ENCODE measurements around the gene TMEM167B.
"Not testable (repeated sequence)": the region's sequence is repeated elsewhere in the genome, so short reads cannot be mapped to it uniquely, and the experiment has no call there.

TMEM167B gene

GRCh38 chr1:109090196-109091077 is at the start of gene TMEM167B:
Gene TMEM167B (plus strand): TSS chr1:109090764. CDS start chr1:109090873, 109 bp downstream.
- peak; percentile 81 to 83 for DNase-seq

- DNase-seq, result peak in 1 of 2 experiments; percentile 1
These were observed 49.5 kb upstream of the TMEM167B start for GRCh38 chr1:109040989-109041620.

DNA sequence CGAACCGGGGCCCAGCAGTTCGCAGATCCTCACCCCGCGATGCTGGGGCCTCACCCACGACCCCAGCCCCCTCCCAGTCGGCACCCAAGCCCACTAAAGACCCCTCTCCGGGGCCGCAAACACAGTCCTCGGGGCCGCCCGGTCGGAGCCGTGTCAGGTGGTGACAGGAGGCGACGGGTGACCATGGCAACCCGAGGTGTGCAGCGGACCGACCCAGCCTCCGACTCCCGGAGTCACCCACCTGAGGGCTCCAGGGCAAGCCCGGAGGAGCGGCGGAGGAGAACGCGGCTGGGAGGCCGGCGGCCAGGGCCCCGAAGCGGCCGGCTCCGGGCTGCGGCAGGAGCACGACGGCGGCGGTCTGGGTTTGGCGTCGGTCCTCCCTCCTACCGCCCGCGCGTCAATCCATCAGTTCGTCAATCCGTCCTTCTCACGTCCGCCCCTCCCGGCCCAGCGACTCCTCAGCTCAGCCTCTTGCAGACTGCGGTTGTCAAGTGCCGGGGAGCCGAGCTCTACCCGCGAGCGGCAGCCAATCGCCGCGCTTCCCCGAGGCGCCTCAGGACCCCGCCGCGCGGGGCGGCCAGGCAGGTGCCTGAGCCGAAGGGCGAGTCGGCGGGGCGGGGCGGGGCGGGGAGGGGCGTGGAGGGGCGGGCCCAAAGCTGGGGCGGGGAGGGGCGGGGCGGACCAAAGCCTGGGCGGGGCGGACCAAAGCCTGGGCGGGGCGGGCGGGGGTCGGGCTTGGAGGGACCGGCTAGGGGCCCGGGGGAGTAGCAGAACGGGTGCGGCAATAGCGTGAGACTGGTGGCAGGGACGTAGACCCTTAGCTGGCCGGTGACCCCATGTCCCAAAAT is 48.7 kb upstream of the TMEM167B start, which contains the start of gene WDR47:
TSS of gene WDR47 (minus strand) at position 482 of the 848 bp plus-strand sequence. CDS start 18,590 bp downstream, outside the sequence.
- peak; percentile 92 to 95 for DNase-seq

- DNase-seq, result no peak
These were observed 45.0 kb upstream of the TMEM167B start for GRCh38 chr1:109045595-109045994.

DNA sequence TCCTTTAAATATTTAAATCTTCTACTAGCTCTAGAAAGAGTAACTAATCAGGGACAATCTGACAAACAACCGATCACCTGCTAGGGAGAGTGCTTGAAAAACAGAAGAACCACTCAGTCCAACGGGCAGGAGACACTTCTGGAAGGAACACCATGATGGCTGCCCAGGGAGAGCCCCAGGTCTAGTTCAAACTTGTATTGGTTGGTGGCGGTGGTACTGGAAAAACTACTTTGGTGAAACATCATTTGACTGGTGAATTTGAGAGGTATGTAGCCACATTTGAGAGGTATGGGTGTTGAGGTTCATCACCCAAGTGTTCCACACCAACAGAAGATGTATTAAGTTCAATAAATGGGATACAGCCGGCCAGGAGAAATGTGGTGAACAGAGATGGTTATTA is 43.9 kb upstream of the TMEM167B start:
- no peak for DNase-seq

GRCh38 chr1:109047339-109047738 is 43.2 kb upstream of the TMEM167B start:
- no peak for DNase-seq

DNA sequence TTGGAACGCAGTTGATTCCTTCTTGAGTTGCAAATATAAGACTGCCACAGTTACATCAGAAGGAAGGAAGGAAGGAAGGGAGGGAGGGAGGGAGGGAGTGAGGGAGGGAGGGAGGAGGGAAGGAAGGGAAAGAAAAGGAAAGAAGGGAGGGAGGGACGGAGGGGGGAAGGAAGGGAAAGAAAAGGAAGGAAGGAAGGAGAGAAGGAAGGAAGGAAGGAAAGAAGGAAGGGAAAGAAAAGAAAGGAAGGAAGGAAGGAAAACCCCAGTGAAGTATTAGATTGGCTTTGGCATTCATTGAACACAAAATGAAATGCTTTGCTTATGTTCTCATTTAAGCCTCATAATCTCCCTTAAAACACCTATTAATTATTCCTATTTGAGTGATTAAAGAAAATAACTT is 42.2 kb upstream of the TMEM167B start:
- DNase-seq, result no peak

DNA sequence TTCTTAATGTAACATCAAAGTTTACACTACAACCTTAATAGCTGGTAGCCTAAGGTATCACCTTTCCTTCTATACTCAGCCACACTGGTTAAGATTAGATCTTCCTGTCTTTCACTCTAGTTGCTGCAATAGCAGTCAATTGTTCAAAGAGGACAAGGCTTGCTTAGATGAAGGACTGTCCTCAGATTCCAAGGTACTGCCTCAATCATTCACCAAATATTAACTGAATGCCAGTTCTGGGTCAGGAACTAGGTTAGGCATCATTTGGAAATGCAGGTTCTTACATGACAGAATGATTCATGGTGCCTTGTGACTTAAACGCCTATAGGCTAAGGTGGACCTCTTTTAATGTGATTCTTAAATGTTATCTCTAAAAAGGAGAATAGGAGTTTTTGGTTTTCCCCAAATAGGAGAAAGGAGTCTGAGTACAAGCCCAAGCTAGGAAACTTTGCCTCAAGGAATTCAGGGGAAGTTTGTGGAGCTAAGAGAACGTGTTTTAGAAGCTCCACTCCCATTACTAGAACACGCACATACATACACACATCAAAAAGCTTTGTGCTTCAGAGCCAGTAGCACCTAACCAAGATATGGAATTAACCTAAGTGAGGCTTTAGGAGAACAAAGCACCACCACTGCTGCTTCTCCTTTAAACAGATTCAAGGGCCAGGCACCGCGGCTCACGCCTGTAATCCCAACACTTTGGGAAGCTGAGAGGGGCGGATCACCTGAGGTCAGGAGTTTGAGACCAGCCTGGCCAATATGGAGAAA is 40.2 kb upstream of the TMEM167B start:
- DNase-seq, result no peak

DNA sequence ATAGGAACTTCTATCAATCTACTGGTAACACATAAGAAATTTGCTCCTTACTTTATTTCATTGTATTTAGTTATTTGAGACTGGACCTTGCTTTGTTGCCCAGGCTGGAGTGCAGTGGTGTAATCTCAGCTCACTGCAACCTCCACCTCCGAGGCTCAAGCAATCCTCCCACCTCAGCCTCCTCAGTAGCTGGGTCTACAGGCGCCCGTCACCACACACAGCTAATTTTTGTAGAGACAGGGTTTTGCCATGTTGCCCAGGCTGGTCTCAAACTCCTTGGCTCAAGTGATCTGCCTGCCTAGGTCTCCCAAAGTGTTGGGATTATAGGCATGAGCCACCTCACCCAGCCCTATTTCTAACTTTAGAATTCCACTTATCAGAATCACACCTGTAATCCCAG is 38.4 kb upstream of the TMEM167B start:
- DNase-seq, result not testable (repeated sequence)

GRCh38 chr1:109056064-109056463 is 34.5 kb upstream of the TMEM167B start:
- DNase-seq, result no peak

DNA sequence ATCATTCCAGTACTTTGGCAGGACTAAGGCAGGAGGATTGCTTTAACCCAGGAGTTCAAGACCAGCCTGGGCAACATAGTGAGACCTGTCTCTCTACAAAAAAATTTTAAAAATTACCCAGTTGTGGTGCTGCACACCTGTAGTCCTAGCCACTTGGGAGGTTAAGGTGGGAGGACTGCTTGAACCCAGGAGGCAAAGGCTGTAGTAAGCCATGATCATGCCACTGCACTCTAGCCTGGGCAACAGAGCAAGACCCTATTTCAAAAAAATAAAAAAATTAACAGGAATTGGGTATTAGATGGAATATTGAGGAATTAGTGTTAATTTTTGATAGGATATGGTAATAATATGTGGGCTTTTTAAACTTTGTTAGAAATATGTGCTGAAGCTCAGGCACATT is 31.5 kb upstream of the TMEM167B start:
- DNase-seq, result no peak

DNA sequence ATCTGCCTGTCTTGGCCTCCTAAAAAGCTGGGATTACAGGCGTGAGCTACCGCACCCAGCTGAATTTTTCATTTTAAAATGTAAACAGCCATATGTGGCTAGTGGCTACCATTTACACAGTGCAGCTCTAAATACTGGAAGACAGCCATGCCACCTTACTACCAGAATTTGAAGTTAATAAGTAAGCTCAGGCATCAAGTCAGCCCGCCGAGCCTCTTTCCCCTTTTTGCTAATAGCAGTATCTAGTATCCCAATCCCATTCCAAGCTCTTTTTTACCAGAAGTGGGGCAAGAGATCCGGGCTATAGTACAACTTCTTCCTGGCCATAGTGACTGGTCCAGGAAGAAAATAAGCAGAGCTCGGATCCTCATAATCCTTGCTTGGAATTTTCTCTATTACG is 29.9 kb upstream of the TMEM167B start:
- DNase-seq, result no peak

DNA sequence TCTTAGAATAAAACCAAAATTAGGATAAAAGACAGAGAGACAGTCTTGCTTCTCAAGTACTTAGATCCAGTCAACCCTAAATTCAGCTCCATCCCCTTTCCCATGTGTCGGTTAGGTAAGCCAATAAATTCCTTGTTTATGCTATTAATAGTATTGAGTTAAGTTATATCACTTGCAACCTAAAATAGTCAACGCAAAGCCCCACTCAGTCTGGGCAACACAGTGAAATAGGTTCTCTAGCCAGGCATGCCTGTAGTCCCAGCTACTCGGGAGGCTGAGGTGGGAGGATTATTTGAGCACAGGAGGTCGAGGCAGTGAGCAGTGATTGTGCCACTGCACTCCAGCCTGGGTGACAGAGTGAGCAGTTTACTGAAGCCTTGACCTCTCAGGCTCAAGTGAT is 29.4 kb upstream of the TMEM167B start:
- DNase-seq, result no peak

GRCh38 chr1:109065137-109065536 is 25.4 kb upstream of the TMEM167B start:
- no peak for DNase-seq

- no peak for DNase-seq
These were observed 22.7 kb upstream of the TMEM167B start for GRCh38 chr1:109067883-109068282.

DNA sequence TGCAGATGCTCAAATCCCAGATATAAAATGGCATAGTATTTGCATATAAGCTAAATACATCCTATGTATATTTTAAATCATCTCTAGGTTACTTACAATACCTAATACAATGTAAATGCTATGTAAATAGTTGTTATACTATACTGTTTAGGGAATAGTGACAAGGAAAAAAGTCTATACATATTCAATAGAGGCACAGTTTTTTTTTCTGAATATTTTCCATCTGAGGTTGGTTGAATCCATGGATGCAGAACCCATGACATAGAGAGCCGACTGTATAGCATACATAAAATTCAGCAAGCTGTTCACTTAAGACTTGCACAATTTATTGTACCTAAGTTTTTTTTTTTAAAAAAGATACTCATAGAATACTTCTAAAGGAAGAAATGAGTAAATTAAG is 21.3 kb upstream of the TMEM167B start:
- no peak for DNase-seq

- peak; percentile 73 to 75 for DNase-seq
These were observed 14.8 kb upstream of the TMEM167B start, which contains the start of gene TAF13 for GRCh38 chr1:109075531-109076490. Gene TAF13 (minus strand): TSS chr1:109076003. CDS start chr1:109075947, 56 bp downstream.

- no peak for DNase-seq
These were observed 12.2 kb upstream of the TMEM167B start for GRCh38 chr1:109078317-109078716.

GRCh38 chr1:109079240-109079622 is 11.3 kb upstream of the TMEM167B start:
- no peak for DNase-seq

DNA sequence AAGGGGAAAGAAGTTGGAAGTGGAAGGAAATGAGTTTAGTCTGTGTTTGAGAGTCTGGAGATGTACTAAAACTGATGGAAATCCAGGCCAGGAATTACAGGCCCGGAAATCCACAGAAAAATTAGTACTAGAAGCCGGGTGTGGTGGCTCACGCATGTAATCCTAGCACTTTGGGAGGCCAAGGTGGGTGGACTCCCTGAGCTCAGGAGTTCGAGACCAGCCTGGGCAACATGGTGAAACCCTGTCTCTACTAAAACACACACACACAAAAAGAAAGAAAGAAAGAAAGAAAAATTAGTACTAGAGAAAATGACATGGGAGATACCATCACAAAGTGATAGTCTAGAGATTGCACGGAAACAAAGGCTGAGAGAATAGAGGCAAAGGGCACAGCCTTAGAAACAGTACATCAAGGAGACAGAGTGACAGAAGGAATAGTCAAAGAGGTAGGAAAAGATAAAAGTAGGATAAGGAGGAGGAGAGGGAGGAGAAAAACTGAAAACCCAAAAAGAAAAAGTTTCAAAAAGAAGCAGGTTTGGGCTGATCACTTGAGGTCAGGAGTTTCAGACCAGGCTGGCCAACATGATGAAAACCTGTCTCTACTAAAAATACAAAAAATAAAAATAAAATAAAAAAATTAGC is 10.0 kb upstream of the TMEM167B start:
- DNase-seq, result no peak

DNA sequence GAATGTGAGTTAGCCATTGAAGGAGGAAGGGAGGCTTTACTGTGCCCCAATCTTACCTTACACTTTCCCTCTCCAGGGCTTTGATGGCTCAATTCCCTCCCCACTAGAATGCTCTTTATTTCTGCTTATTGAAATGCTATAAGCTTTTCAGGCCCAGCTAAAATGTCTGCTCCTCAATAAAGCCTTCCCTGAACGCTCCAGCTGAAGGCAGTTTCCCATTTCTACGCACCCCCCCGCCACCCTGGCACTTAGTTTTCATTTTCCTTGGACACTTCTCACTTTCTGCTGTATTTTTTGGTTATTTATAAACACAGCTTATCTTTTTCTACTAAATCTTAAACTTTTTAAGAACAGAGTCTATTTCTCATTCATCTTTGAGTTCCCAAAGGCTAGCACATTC is 7.1 kb upstream of the TMEM167B start:
- DNase-seq, result no peak

Data from activated CD4-positive, alpha-beta T cell treated with anti-CD3 and anti-CD28 coated beads, Interleukin-2, amount 50 U/mL, for 4 hours (primary cell).